OCI-LY7 (cell line): ENCODE data around the gene RHOD.

Experiments
- CTCF ChIP-seq: fragments of 200-600 bp; sonication (generic); conservative IDR thresholded peaks from 2 replicates; pipeline ENCODE4 v1.5.1; 2014; ENCODE audit warnings: mild to moderate bottlenecking, antibody characterized with exemption, low read length, moderate library complexity, mixed read lengths
- EZH2phosphoT487 ChIP-seq: fragments of 200-600 bp; sonication (generic); IDR thresholded peaks from 2 replicates; pipeline ENCODE4 v1.6.1; 2018; ENCODE audit warnings: low read depth, borderline replicate concordance, mild to moderate bottlenecking, mixed run types, antibody characterized with exemption, low read length, moderate library complexity, mixed read lengths

GRCh38 chr11:67076202-67076601 is 19.6 kb downstream of the RHOD start:
- TF ChIP-seq CTCF = no peak
- no peak for TF ChIP-seq EZH2phosphoT487
